Stimulated activated CD8-positive, alpha-beta memory T cell treated with anti-CD3 and anti-CD28 coated beads, Interleukin-4, amount 100 ng/mL, for 4 hours (primary cell): ENCODE measurements around the gene ABHD12B.
"Not testable (repeated sequence)": the region's sequence is repeated elsewhere in the genome, so short reads cannot be mapped to it uniquely, and the experiment has no call there.

Source experiments
- DNase-seq, 2 donors: peaks; one replicate each; pipeline ENCODE4 v3.0.0-alpha.2; 2020; ENCODE audit warnings: low read depth in 2 of 2, low spot score in 1 of 2

The ABHD12B gene

GRCh38 chr14:50892255-50892654 lies 20.4 kb downstream of the ABHD12B start:
- DNase-seq: no peak

DNA sequence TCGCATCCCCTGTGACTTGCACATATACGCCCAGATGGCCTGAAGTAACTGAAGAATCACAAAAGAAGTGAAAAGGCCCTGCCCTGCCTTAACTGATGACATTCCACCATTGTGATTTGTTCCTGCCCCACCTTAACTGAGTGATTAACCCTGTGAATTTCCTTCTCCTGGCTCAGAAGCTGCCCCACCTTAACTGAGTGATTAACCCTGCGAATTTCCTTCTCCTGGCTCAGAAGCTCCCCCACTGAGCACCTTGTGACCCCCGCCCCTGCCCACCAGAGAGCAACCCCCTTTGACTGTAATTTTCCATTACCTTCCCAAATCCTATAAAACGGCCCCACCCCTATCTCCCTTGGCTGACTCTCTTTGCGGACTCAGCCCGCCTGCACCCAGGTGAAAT lies 24.6 kb downstream of the ABHD12B start:
- not testable (repeated sequence) for DNase-seq

- DNase-seq: not testable (repeated sequence)
These were observed 25.2 kb downstream of the ABHD12B start for GRCh38 chr14:50897005-50897404.

GRCh38 chr14:50897658-50898175 lies 25.9 kb downstream of the ABHD12B start:
- no peak for DNase-seq

- no peak for DNase-seq
These were observed 29.5 kb downstream of the ABHD12B start for GRCh38 chr14:50901361-50901760.

DNA sequence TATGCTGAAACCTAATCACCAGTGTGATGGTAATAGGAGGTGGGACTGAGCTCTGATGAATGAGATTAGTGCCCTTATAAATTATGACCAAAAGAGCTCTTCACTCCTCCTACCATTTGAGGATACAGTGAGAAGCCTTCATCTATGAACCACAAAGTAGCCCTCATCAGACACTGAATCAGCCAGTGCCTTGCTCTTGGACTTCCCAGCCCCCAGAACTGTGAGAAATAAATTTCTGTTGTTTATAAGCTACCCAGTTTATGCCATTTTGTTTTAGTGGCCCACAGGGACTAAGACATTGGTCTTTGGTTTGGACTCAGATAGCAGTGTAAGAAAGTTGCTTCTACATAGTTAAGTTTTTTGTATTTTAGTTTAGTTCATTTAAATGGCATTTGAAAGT lies 32.9 kb downstream of the ABHD12B start:
- DNase-seq: no peak

GRCh38 chr14:50906326-50907065 lies 34.6 kb downstream of the ABHD12B start:
- DNase-seq: no peak

DNA sequence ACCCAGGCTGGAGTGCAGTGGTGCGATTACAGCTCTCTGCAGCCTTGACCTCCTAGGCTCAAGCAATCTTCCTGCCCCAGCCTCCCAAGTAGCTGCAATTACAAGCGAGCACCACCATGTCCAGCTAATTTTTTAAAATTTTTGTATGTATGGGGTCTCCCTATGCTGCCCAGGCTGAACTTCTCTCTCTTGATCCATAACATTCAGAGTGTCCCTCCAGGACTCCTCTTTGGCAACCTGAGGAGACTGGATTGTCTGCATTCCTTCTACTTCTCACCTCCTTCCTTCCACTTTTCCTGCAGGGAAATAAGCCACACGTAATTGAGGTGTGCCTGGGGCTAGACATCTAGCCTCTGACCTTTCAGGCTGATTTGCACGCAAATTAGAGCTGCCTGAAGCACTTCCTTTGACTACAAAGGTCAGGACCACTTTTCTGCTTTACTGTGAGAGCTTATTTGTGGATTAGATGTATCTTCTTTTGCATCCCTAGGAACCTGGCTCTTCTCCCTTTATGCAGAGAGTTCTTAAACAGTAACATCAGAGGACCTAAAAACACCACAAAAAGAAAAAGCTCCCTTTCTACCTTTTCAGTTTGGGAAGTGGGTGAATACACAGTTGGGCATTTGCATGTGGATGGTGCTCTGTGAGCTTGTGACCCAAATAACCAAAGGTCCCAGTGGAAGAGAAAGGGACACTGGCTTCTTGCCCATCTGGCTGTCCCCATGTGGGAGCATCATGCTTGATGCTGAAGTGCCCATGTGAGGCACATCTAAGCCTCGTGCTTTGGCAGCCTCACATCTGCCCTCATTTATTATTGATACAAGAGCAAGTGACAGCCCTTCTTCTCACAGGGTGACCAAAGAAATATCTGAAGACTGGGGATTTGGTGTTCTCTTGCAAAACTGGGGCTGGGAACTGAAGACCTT lies 38.9 kb downstream of the ABHD12B start:
- no peak for DNase-seq

GRCh38 chr14:50917449-50917848 lies 45.6 kb downstream of the ABHD12B start:
- DNase-seq: no peak

DNA sequence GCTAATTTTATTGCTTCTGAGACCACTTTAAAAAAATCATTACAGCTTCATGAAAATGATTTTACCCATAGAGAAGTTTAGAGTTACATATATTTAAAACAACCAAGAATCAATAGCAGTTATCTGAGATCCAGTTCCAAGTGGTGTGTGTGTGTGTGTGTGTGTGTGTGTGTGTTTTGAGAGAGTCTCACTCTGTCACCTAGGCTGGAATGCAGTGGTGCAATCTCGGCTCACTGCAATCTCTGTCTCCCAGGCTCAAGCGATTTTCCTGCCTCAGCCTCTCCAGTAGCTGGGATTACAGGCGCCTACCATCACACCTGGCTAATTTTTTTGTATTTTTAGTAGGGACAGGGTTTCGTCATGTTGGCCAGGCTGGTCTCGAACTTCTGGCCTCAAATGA lies 47.7 kb downstream of the ABHD12B start:
- DNase-seq: not testable (repeated sequence)

DNA sequence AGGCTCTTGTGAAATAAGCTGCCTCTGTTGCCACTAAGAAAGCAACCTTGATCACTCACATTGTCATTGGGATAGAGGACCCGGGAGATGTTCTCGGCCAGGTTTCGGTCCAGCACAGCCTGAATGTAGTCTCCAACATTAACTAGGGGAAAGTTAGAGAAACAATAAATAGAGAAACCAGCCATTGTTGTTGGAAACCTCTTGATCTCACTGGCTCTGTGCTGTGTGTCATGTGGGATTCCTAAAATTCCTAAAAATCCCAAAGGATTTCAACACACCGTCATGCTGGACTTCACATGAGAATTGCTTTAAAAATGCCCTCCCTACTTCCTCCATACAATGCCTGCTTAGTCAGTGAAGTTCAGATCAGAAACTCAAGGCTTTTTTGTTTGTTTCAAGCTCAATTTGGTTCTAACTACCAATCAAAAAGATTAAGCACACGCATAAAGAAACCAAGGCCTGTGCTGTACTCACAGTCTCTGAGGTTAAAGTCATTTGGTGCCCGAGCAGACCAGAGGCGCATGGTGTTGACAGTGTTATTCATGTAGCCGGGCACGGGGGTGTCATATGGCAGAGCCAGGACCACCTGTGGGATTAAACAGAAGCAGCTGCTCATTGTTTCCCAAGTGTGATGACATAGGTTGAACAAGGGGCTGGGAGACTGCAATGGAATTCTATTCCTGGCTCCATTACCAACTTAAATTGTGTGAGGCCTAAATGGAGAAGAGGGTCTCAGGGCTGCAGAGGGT lies 48.8 kb downstream of the ABHD12B start:
- no peak for DNase-seq

DNA sequence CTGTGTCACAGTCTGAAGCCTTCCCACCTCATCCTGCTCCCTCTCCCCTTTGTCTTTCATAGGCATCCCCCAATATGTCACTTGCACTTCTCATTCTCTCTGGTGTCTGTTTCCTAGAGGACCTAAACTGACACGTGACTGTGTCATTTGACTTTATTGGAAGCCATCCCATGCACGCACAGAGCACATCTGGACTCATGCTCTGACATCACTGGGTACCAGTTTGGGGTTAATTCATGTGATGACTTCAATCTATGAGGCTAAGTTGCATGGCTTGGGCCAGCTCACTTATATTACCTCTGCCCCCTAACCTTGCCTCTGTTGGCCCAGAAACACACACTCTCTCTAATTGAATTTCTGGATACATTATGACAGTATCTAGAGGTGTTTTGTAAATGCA lies 51.0 kb downstream of the ABHD12B start:
- no peak for DNase-seq

DNA sequence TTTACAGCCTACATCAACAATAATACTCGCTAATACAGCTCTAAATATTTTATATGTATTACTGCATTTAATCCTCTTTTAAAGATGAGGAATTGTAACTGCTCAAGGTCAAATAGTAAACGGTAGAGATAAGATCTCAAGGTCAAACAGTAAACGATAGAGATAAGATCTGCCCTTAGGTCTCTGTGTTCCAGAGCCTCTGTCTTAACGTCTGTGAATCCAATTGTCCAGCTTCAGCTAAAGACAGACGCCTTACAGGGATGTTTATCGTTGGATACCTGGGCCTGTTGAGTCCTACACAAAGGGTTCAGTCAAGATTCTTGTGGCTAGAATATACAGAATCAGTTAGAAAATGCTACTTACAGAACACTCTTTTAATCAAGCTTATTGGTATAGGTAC lies 52.4 kb downstream of the ABHD12B start:
- DNase-seq: no peak

GRCh38 chr14:50924843-50925242 lies 53.0 kb downstream of the ABHD12B start:
- no peak for DNase-seq

GRCh38 chr14:50926851-50927386 lies 55.1 kb downstream of the ABHD12B start:
- no peak for DNase-seq

- no peak for DNase-seq
These were observed 56.3 kb downstream of the ABHD12B start for GRCh38 chr14:50928002-50928635.

DNA sequence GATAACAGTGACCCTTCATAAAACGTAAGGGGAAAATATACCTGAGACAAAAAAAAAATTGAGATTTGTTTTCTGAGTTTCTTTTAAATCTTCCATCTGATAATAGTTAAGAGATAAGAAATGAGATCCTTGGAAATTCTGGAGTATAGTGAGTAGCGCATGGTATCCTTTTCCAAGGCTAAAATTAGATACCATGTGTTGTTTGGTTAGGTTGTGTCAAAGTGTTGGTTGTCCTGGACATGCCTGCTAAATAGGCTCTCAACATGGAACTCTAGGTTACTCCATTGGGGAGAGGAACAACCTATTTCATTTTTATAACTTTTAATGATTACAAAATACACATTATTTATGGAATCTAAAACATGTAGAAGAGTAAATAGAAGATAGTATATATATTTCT lies 57.7 kb downstream of the ABHD12B start:
- DNase-seq: no peak

GRCh38 chr14:50931559-50931958 lies 59.7 kb downstream of the ABHD12B start:
- no peak for DNase-seq

GRCh38 chr14:50932156-50932555 lies 60.3 kb downstream of the ABHD12B start:
- DNase-seq: no peak
